ENCODE results near the gene CLIC6. TPM values are rescaled to one million over a fixed set of nuclear protein-coding genes. Genes with fewer than 3 reads are reported as not detected.

Gene CLIC6
- total RNA-seq, 1 experiment from 2014 or later = not detected

DNA sequence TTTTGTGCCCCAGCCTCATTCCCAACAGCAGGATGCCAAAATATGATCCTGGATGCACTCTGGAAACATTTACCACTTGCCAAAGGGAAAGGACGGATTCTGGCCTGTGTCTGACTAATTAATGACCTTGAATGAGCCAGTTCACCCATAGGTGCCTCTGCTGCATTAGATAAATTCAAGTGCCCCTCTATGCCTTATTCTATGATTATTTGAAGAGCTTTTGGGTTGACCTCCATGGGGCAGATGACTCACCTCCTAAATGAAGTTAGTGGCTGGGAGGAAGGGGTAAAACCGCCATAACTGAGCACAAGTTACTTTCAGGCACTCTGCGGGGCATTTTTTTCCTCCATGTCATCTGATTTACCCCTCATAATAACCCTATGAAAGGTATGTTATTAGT, 98.1 kb downstream of the CLIC6 start:
- no peak for DNase-seq (ENCODE audit: low spot score)

Other genes with a start within 250 kb of the CLIC6 start
- gene SMIM34, start 245.0 kb upstream of the CLIC6 start, total RNA-seq (2014; rRNA removed; shearing (Covaris generic)) = 0.31 TPM in 1 of 2 replicates, not detected in the other
- gene KCNE1, start 156.8 kb upstream of the CLIC6 start, total RNA-seq (2014; rRNA removed; shearing (Covaris generic)) = not detected in 2 replicates
- 43.7 and 52.2 TPM in 2 replicates for gene RCAN1, start 53.9 kb upstream of the CLIC6 start, total RNA-seq (2014; rRNA removed; shearing (Covaris generic))

Measured in H4 (cell line).